Bronchial epithelial cell (primary cell): Measurements from ENCODE around the gene PLCB1. TPM values are rescaled to one million over a fixed set of nuclear protein-coding genes. Genes with fewer than 3 reads are reported as not detected.

Source experiments
- DNase-seq: peaks from one replicate; pipeline ENCODE4 v3.0.0-alpha.2; 2010; ENCODE audit warnings: low read depth
- FAIRE-seq: peaks from 2 replicates; lab custom pipeline; 2011; peaks lifted over from hg19 to GRCh38; lab: Jason Lieb, UNC
- H3K27me3 ChIP-seq: 2 replicates; pipeline ENCODE4 v1.5.1; 2011; ENCODE audit warnings: low read length; ENCODE audit not compliant: control insufficient read depth, insufficient read depth
- H3K36me3 ChIP-seq: 2 replicates; pipeline ENCODE4 v1.5.1; 2011; ENCODE audit warnings: low read length; ENCODE audit not compliant: control insufficient read depth, insufficient read depth
- H3K4me3 ChIP-seq: 2 replicates; pipeline ENCODE4 v1.5.1; 2011; ENCODE audit warnings: mild to moderate bottlenecking, low read depth, low read length, control low read depth
- total RNA-seq: library from RNA; depleted of rRNA; stranded (reverse); fragments of >200 nt; gene quantifications from 2 replicates; pipeline ENCODE4 v1.2.1, GENCODE V29; 2014
- TF ChIP-seq, protein P1 (sequence below): IDR thresholded peaks from 2 replicates; pipeline ENCODE4 v1.5.1; 2011; ENCODE audit warnings: mild to moderate bottlenecking, moderate library complexity, low read length, control low read depth, inconsistent platforms; ENCODE audit not compliant: insufficient read depth, severe bottlenecking

Gene PLCB1
- total RNA-seq, 1 donor from 2014 or later, result 1.1 TPM

DNA sequence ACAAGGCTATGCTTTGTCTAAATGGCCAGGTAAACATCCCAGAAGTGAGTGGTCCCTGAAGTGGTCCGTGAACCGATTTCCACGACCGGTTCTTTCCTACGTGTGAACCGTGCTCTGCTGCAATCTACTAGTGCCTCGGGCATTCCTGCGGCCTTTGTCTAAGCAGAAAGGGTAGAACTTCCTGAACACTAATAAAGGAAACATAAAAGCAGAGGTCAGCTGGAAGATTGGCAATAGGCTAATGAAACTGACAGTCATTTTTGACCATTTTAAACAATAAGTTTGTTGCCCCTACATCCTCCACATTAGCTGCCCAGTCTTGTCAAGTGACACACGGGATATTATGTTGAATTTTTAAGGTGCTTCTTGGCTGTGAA lies 410.0 kb downstream of the PLCB1 start:
- DNase-seq (peak; percentile 20), FAIRE-seq (no peak)
- Histone ChIP-seq H3K4me3 (no peak overlapping the region), H3K36me3 (no peaks in the 10 kb centered on the region), H3K27me3 (no peaks in the 10 kb centered on the region)
- TF ChIP-seq, protein P1, sequence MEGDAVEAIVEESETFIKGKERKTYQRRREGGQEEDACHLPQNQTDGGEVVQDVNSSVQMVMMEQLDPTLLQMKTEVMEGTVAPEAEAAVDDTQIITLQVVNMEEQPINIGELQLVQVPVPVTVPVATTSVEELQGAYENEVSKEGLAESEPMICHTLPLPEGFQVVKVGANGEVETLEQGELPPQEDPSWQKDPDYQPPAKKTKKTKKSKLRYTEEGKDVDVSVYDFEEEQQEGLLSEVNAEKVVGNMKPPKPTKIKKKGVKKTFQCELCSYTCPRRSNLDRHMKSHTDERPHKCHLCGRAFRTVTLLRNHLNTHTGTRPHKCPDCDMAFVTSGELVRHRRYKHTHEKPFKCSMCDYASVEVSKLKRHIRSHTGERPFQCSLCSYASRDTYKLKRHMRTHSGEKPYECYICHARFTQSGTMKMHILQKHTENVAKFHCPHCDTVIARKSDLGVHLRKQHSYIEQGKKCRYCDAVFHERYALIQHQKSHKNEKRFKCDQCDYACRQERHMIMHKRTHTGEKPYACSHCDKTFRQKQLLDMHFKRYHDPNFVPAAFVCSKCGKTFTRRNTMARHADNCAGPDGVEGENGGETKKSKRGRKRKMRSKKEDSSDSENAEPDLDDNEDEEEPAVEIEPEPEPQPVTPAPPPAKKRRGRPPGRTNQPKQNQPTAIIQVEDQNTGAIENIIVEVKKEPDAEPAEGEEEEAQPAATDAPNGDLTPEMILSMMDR, result no peak

DNA sequence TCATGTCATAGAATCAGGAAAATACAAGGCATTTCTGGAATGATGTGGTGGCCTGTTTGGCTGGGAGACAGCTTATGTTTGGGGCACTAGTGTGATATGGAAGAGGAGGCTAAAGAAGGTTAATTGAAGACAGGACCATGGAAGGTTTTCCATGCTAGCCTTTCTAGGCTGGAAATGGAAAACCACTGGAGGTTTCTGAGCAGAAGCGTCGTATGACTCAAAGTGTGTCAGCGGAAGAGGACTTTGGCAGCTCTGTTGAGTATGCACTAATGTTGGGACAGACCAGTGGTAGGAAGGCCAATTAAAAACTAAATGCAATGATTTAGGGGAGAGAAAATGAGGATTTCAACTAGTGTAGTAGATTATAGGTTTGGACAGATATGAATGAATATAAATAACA lies 413.1 kb downstream of the PLCB1 start:
- Histone ChIP-seq H3K36me3 (no peaks in the 10 kb centered on the region), H3K27me3 (no peaks in the 10 kb centered on the region), H3K4me3 (no peak overlapping the region)
- DNase-seq, result no peak
- TF ChIP-seq, protein P1, result no peak
- FAIRE-seq, result no peak

DNA sequence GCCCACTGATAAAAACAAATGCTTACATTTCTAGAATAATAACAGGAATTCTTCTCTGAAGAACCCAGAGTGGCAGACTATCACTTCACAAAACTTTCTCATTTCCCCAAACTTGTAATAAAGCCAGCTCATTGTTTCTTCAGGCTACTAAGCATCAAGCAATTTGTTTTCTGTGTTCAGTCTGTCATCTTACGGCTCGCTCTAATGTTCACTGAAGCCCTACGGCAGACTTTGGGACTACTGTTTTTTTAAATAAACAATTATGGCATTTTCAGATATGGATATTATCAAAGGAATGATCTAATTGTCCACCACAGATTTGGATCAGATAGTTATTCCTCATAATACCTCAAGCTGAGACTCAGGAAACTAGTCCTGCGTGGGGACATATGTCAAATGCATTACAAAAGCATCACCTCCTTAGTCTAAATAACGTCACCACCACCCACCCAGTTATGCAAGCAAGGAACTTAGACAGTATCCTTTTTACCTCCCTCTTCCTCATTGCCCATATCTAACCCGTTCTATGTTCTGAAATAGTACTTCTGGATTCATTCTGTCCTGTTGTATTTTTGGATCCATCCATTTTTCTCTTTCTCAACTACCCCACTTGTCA lies 415.1 kb downstream of the PLCB1 start:
- no peak for FAIRE-seq
- Histone ChIP-seq H3K4me3 (no peak overlapping the region), H3K36me3 (no peaks in the 10 kb centered on the region), H3K27me3 (no peaks in the 10 kb centered on the region)
- TF ChIP-seq, protein P1, result no peak
- no peak for DNase-seq

DNA sequence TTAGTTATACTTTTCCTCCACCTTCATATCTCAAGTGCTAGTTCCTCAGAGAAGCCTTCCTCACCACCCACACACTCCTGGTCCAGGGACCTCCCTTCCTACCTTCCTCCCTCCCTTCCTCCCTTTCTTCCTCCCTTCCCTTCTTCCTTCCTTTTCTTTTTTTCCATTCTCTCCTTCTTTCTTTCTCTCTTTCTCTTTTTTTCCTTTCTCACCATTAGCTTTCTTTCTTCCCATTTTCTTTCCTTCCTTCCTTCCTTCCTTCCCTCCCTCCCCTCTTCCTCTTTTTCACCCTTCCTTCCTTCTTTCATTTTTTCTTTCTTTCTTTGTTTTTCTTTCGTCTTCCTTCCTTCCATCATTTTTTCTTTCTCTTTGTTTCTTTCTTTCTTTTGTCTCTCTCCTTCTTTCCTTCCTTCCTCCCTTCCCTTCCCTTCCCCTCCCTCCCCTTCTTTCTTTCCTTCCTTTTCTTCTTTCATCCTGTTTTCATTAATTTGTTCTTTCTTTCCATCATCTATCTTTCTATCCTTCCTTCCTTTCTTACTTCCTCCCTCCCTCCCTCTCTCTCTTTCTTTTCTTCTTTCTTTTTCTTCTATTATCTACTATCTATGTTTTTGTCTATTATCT lies 416.0 kb downstream of the PLCB1 start:
- no peaks in the 10 kb centered on the region for H3K27me3 ChIP-seq
- no peak for DNase-seq
- FAIRE-seq, result no peak
- H3K4me3 ChIP-seq, result no peak overlapping the region
- TF ChIP-seq, protein P1, result no peak
- no peaks in the 10 kb centered on the region for H3K36me3 ChIP-seq

DNA sequence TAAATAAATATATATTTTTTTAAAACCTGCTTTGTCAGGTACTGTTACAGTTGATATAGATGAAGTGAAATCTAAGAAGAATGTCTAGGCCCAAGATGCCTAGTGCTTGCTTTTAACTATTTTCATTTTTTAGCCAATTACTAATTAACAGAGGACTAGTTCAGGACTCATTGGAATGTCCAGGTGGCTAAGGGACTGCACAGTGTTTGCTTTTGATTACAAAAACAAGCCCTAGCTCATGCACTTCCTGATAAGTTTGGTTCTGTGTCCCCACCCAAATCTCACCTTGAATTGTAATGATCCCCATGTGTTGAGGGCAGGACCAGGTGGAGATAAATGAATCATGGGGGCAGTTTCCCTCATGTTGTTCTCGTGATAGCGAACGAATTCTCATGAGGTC lies 417.1 kb downstream of the PLCB1 start:
- Histone ChIP-seq H3K27me3 (no peaks in the 10 kb centered on the region), H3K4me3 (no peak overlapping the region), H3K36me3 (no peaks in the 10 kb centered on the region)
- TF ChIP-seq, protein P1, result no peak
- FAIRE-seq (no peak), DNase-seq (no peak)
